Stimulated activated CD4-positive, alpha-beta T cell treated with anti-CD3 and anti-CD28 coated beads, TNF-alpha, amount 100 ng/mL, for 1 hour (primary cell): Measurements from ENCODE around the gene ENDOD1.
"Not testable (repeated sequence)": the region's sequence is repeated elsewhere in the genome, so short reads cannot be mapped to it uniquely, and the experiment has no call there.

ENCODE experiments used
- DNase-seq, 3 donors: peaks; one replicate each; pipeline ENCODE4 v3.0.0-alpha.2; 2020; ENCODE audit warnings: low read depth in 3 of 3, low spot score in 1 of 3

The ENDOD1 gene

DNA sequence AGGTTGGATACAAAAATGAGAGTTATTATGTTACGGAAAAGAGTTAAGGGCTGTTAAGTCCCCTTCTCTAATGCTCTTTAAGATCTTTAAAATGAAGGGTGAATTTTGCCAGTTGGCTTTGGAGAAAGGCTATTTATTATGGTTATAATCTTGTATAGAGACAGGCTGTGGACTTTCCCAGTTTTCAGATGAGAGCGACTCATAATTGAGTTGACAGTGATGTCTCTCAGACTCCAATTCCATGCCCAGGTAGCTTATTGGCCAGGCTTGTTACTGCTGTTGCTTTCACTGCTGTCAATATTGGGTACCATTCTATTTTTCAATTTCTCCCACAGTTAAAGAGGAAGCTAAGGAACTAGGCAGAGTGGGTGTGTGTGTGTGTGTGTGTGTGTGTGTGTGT, 13.1 kb downstream of the ENDOD1 start:
- DNase-seq, result no peak

DNA sequence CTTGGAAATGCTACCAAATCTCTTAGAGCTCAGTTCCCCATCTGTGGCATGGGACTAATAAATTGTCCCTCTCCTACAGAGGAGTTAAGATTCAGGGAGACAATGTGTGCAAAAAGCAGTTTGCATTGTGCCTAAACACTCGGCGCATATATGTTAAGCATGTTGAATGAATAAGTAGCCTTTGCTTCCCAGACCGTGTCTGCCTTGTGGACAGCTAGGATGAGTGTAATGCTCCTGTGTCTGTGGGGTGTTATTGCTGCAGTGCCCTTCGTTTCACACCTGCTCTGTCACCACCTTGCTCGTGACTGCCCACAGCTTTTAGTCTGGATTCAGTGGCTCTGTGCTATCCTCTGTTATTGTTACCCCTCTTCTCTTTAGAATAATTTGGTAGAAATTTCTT, 14.1 kb downstream of the ENDOD1 start:
- DNase-seq, result no peak

DNA sequence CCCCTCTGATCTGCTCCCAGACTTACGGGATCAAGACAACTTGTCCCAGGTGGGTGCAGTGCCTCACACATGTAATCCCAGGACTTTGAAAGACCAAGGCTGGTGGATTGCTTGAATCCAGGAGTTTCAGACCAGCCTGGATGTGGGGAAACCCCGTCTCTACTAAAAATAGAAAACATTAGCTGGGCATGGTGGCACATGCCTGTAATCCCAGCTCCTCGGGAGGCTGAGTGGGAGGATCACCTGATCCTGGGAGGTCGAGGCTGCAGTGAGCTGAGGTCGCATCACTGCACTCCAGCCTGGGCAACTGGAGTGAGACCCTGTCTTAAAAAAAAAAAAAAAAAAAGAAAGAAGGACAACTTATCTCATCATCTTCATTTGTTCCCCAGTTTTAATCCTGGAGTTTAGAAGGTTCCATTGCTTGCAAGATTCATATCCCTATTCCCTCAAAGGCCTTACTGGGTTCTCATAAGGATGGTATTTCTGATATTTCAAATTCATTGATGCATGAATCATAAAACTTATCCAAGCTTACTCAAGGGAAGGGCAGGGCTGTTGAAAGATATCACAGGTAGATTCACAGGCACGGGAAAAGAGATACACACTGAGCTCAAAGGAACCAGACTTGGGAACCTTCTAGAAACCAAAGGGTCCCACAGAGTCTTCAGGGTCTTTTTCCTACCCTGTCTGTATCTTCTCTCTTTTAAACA, 14.6 kb downstream of the ENDOD1 start:
- no peak for DNase-seq

DNA sequence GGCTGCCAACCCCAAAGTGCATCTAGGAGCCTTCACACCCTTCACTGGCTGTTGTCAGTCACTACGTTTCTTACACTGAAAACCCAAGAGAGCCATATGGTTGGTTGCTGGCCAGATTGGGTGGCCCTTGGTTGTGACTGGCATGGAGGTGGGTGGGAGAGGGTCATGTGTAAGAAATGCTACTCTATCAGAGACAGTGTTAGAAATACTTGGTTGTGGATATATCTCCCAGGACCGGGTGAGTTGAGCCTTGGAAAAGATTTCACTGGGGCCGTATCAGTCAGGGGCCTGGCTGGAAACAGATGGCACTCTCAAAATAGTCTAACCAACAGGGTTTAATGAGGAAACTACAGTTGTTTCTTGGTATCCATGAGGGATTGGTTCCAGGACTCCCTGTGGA, 15.2 kb downstream of the ENDOD1 start:
- DNase-seq, result no peak

DNA sequence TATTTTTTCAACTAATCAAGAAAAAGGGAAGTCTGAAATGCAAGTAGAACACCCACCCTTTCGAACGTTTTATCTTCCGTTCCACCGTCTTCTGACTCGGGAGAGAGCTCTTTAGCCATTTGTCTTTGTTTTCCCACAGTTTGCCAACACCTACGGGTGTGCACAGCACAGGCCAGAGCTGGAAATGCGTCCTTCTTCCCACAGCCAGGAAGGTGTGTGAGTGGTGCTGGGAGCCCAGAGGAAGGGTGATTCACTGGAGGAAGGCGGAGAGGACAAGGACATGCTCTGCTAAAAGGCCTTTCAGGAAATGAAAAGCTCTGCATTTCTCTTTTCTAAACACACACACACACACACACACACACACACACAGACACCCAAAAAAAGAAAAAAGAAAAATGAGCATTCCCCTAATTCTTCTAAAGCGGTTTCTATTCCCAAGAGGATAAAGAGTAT, 18.5 kb downstream of the ENDOD1 start:
- DNase-seq, result no peak

DNA sequence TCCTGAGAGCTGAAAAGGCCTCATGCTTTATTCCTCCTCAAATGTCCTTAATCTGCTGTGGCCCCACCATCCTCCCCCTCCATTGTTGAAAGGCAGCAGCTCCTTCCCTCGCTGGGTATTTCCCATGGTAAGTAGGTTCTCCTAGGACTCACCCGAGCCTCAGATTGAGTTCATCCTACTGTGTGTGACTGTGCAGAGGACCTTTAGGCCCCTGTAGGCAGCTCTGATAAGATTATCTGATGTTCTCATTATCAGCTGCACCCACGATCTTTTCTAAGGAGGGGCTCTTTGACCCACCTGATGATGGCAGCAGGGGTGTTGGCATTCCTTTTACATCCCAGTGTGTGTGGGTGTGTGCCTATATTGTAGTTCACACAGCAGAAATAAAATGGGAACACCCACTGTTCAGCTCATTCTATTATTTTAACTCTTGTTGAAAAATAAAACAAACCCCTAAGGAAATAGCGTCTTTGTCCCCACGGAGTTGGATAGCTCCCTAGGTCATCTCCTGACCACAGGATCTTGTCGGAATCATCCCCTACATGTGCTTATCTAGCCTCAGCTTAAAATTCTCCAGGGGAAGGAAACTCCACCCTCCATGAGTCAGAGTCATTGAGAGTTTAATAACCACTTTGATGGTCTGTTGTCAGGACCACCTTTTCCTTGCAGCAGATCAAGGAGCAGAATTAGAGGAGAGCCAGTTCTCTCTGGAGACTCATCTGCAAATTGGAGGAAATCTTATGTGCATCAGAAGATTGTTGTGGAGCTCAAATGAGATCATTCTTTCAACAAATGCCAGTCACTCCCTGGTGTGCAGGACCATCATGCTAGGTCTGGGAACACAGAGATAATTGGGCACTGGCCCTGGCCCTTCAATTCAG, 19.3 kb downstream of the ENDOD1 start:
- no peak for DNase-seq

DNA sequence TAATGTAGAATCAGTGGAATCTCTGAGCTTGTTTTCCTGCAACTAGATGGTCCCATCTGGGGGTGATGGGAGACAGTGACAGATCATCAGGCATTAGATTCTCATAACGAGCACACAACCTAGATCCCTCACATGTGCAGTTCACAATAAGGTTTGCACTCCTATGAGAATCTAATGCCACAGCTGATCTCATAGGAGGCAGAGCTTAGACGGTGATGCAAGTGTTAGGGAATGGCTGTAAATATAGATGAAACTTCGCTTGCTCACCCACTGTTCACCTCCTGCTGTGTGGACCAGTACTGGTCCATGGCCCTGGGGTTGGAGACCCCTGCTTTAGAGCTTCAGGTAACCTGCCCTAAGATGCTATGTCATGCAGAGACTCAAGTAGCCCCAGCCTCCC, 21.8 kb downstream of the ENDOD1 start:
- not testable (repeated sequence) for DNase-seq

DNA sequence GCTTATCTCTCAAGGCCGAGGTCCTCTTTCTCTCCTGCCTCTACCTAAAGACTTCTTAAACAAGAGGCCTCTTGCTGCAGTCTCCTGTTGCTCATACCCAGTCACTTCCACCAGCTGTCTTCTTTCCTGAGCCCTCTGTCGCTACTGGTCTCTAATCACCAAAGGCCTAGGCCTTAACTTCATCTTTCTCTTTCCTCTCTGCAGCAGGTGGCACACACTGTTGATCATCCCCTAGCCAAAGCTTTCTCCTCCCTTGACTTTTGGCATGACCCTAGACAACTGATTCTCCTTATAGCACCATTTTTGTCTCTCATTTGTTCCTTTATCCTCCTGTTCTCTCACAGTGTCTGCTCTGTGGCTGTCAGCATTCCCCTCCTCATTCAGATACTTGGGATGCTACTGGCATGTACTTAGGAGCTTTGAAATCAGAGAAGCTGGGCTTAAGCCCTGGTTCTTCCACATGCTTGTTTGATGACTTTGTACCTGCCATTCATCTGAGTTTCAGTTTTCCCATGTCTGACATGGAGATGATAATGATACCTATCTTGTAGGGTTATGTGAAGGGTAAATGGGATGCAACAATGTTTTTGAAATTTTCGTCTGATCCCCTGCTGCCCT, 22.4 kb downstream of the ENDOD1 start:
- DNase-seq, result no peak

DNA sequence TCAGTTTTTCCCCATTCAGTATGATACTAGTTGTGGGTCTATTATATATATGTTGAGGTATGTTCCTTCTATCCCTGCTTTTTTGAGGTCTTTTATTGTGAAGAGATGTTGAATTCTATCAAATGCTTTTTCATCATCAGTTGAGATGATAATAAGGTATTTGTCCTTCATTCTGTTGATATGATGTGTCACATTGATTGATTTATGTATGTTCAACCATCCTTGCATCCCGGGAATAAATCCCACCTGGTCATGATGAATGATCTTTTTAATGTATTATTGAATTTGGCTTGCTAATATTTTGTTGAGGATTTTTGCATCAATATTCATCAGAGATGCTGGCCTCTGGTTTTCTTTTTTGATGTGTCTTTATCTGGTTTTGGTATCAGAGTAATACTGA, 26.0 kb downstream of the ENDOD1 start:
- no peak for DNase-seq

DNA sequence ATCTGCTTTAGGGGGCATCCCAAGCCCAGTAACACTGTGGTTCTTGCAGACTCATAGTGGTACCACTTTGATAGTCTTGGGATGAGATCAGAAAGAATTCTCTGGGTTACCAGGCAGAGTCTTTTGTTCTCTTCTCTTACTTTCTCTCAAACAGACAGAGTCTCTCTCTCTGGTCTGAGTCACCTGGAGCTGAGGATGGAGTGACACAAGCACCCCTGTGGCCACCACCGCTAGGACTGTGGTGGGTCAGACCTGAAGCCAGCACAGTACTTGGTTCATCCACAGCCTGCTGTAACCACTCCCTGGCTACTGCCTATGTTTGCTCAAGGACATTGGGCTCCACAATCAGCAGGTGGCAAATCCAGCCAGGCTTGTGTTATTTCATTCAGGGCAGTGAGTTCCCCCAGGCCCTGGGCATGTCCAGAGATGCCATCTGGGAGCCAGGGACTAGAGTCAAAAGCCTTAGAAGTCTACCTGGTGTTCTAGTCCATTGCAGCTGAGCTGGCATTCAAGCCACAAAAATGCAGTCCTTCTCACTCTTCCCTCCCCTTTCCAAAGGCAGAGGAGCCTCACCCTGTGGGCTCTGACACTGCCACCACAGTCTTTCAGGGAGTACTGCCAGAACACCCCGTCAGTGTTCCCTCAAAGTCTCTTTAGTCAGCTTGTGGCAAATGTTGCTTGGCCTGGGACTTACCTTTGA, 29.9 kb downstream of the ENDOD1 start:
- DNase-seq, result no peak

DNA sequence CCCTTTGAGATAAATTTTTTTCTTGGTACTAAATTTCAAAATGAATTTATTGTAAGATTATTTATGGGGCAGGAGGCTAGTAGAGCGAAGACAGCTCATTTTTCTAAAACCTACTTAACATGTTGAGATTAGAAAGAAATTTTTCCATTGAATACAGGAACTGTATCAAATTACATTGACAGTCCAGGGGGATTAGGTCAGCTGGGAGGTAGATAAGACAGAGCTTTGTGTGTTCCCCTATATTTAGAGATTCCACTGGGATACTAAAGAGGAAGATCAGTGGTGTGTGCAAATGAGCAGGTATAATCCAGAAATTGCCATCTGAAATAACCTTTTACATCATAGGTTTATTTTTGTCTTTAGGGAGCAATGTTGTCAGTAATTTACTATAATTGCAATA, 32.1 kb downstream of the ENDOD1 start:
- DNase-seq, result no peak

DNA sequence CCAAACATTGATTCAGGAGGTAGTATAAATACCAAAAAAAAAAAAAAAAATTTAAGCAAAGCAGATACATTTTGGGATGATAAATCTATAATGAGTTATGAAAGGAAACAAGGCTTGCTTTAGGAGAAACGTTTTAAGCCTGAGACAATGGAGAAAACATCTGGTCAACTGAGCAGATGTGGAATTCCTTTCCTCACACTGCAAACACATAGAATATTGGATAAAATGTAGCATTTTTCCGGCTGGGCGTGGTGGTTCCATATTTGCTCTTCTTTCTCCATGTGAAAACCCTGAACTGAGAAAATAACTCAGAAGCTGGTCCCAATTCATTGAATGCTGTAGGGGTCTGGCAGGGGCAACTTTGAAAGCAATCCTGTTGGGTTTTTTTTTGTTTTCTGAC, 33.9 kb downstream of the ENDOD1 start:
- DNase-seq, result no peak

DNA sequence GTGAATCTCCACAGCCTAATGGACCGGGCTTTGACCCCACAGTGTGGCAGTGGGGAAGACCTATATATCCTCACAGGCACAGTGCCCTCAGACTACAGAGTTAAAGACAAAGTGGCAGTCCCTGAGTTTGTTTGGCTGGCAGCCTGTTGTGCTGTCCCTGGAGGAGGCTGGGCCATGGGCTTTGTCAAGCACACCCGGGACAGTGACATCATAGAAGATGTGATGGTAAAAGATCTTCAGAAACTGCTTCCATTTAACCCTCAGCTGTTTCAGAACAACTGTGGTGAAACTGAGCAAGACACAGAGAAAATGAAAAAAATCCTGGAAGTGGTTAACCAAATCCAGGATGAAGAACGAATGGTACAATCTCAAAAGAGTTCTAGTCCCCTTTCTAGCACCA, 39.0 kb downstream of the ENDOD1 start:
- DNase-seq, result no peak

DNA sequence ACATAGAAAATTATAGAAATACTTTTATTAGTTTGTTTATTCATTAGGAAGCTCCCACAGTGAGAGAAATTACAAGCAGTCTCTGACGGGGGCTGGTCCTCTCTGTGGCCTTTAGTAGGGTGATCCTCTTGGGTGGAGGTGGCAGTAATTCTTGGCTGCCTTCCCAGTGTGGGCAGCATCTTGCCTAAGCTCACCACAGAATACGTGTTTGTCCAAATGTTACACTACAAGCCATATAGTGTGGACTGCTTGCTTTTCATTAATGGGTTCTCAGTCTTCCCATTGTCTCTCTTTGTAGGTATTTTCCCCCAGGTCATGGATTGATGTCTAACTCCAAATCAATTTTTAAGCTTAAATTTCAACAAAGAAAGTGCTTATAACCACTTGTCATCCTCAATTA, 43.3 kb downstream of the ENDOD1 start:
- no peak for DNase-seq

DNA sequence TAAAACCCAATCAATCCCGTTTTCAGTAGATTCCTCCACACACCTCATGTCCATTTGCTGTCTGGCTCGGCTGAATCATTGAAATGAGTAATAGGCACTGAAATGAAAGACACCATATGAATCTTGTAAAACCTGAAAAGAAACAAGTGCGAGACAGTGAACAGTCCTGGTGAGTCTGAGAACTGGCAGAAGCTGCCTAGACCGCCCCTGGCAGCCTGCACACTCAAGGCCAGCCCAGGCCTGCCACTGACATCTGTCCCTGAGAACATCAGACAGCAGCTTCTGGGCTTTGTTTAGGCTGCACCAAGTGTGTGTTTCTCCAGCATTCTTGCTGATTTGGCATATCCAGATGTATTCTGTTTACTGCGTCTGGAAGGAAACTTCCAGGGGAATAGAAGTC, 44.8 kb downstream of the ENDOD1 start:
- no peak for DNase-seq

DNA sequence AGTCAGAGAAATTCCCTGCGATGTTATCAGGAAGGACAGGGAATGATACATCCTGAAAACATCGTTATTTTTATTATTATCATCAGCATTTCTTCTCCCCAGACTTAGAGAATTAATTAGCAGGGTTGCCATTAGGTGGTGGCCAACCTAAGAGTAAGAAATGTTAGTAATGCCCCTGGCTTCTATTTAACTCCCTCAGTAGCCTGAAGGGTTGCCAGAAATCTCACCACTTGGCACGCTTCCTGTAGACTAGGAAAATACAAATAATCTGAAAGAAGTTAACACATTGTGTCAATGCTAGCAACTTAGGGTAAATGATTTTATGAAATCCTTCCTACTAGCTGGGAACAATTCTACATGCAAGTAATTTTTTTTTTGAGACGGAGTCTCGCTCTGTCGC, 45.5 kb downstream of the ENDOD1 start:
- no peak for DNase-seq

DNA sequence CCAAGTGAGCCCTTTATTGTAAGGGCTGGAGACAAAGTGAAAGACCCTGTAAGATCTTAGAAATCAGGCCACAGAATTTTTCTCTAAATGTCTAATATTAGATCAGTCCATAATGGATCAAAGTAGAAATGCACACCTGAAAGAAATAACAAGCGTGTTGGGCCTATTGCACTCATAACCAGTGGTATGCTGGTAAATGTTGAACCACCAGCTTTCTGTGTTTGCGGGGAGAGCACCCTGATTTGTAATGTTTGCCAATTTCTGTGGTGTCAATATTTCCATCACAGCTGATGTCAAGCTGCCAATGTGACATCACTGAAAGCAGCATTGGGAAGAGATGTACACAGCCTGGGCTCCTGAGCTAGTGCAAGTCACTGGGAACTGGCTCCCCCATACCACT, 46.2 kb downstream of the ENDOD1 start:
- DNase-seq, result no peak

DNA sequence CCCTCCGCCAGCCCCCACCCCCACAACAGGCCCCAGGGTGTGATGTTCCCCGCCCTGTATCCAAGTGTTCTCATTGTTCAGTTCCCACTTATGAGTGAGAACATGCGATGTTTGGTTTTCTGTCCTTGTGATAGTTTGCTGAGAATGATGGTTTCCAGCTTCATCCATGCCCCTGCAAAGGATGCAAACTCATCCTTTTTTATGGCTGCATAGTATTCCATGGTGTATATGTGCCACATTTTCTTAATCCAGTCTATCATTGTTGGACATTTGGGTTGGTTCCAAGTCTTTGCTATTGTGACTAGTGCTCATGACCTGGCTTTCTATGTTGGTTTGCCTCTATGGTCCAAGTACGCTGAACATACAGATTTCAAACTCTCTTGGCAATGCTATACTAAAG, 47.1 kb downstream of the ENDOD1 start:
- DNase-seq, result not testable (repeated sequence)

DNA sequence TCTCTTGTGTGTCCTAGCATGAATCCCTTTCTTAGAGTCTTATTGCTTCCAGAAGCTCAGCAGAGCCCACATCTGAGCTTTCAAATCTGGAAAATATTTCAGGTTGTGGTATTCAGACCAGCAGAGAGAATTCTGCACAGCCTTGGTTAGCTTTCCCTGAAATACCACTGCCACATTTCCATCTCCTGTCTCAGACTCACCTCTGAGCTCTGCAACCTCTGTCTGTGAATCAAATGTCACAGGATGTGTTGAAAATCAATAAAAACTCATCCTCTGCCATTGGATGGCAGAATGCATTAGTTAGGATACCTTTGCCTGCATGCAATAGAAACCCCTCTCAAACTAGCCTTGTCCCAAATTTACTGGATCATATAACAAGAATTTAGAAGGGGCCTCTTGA, 47.7 kb downstream of the ENDOD1 start:
- DNase-seq, result no peak

DNA sequence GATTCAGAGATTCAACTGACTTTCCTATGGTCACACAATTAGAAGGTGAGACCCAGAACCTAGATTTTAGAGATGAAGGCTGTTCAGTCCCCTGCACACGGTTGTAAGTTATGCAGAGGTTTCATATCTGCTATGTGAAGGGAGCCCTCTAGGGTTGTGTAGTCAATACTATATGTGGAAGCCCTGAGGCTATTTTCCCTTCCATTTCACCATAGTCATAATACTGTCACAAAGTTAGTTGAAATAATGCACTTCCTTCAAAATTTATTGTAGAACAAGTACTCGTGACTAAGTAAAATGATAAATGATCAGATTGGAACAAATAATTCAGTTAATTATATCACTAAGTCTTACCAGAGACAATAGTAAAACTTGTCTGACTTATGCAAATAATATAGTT, 48.8 kb downstream of the ENDOD1 start:
- DNase-seq, result no peak

DNA sequence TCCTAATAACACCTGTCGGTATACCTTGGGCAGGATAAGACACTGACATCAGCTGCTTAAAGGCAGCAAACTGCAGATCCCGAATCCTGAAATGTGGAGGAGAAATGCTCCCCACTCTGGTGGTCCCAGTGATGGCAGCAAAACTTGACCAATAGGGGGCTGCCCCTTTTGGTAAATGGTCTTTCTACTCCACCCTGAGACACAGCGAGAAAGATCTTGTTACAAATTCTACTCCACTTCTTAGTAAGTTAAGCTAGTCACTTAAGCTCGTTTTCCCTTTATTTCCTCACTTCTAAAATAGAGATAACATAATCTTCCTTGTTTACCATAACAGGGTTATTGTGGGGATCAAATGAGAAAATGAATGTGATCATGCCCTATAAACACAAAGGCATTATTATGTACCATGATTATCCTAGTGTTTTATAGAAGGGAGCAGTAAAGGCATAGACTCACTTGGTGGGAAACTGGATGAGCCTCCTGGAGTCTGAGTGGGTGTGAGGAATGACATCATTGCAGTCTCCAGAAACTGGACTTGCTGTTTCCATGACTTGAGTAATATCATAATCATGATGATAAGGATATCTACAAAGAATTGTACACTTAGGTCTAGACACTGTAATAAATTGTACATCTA, 50.9 kb downstream of the ENDOD1 start:
- no peak for DNase-seq
